ENCODE results near the gene LDLRAD2.

DNA sequence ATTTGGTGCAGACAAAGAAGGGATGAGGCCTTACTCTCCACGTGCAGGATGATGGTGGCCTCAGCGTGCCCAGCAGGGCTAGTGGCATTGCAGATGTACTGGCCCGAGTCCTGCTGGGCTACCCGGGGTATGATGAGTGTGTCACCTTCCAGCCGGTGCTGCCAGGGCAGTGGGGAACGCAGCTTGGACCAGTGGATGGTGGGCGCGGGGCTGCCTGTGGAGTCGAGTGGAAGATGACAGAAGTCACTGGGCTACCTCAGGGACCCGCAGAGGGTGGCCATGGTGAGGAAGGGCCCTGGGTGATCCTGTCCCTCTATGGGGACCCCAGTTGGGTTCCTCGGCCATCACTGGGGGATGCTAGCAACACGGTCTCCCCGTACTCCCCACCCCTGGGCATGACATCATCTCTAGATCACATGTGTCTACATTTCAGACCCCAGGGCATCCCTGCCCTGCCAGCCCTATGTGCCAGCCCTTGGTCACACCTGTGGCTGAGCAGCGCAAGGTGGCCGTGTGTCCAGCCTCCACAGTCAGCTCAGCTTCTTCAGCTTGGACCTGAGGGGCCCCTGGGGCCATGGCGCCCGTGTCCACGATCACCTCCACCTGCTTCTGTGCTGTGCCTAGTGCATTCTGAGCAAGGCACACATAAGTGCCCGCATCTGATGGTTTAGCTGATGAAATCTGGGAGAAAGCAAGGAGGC lies 27.4 kb downstream of the LDLRAD2 start:
- no peak for TF ChIP-seq POLR2A (IDR thresholded peaks at IDR 0.05; ENCODE audit: low read depth, low read length)
- TF ChIP-seq POLR2AphosphoS5 (IDR thresholded peaks at IDR 0.05; ENCODE audit: low read depth, low read length): no peak
- no peak for TF ChIP-seq TAF1 (IDR thresholded peaks at IDR 0.05; ENCODE audit: borderline replicate concordance, low read depth, low read length)
